HepG2 (cell line): ENCODE data around the gene SLIT3. TPM values are rescaled to one million over a fixed set of nuclear protein-coding genes. Genes with fewer than 3 reads are reported as not detected.

Experiments
- ATAC-seq: fragments of 200-7000 bp; cut with Tn5 transposase; 3 replicates; pipeline ENCODE4 v1.9.1; 2020; ENCODE audit warnings: mild to moderate bottlenecking, moderate library complexity
- BruUV-seq: library from RNA; stranded (reverse); fragments of 400-500 nt; replicated peaks from 2 replicates; lab custom pipeline; 2021; lab: Mats Ljungman, UMichigan
- CTCF ChIA-PET: fragments of 300-600 bp; formaldehyde crosslinking; extraction: SDS; loops from one replicate; lab custom pipeline; 2021; ENCODE audit warnings: low total read pairs, inconsistent platforms, low intra/inter-chr PET ratio; lab: Yijun Ruan, JAX
- POLR2A ChIA-PET: fragments of 350-600 bp; sonication (Branson Sonifier 250); formaldehyde crosslinking; loops from one replicate; lab custom pipeline; 2020; ENCODE audit warnings: antibody characterized with exemption, inconsistent platforms; lab: Yijun Ruan, JAX
- DNase-seq: peaks from one replicate; pipeline ENCODE4 v3.0.0-alpha.2; 2015; ENCODE audit warnings: low spot score
- FAIRE-seq: peaks from 3 replicates; lab custom pipeline; 2011; peaks lifted over from hg19 to GRCh38; lab: Jason Lieb, UNC
- H2AFZ ChIP-seq: one replicate; pipeline ENCODE4 v1.6.1; 2011; ENCODE audit warnings: low read length, inconsistent platforms
- H3K27ac ChIP-seq: fragments of 300-600 bp; 3 replicates; pipeline ENCODE4 v1.8.0; 2011; ENCODE audit warnings: mixed run types, mild to moderate bottlenecking, mixed read lengths, low read length, inconsistent platforms; ENCODE audit not compliant: insufficient read depth; ENCODE audit errors: extremely low read length
- H3K27me3 ChIP-seq, 2 experiments: fragments of 200-600 bp in 1 of 2; 2 replicates in 1 of 2; 3 replicates in 1 of 2; pipeline versions ENCODE4 v1.6.0 to v1.8.0; 2011; ENCODE audit warnings: low read length in 2 of 2, mild to moderate bottlenecking in 2 of 2, moderate library complexity in 2 of 2, inconsistent platforms in 1 of 2; ENCODE audit not compliant: insufficient read depth in 2 of 2, control insufficient read depth in 1 of 2
- H3K36me3 ChIP-seq, 2 experiments: fragments of 200-600 bp in 1 of 2; replicated peaks in 1 of 2; 2 replicates in 1 of 2; 3 replicates in 1 of 2; pipeline versions ENCODE4 v1.5.1 to v1.8.0; 2011; ENCODE audit warnings: low read length in 2 of 2, inconsistent platforms in 1 of 2; ENCODE audit not compliant: insufficient read depth in 2 of 2, control insufficient read depth in 1 of 2
- H3K4me1 ChIP-seq: 2 replicates; pipeline ENCODE4 v1.5.1; 2012; ENCODE audit warnings: low read length, inconsistent platforms; ENCODE audit not compliant: insufficient read depth
- H3K4me2 ChIP-seq: 2 replicates; pipeline ENCODE4 v1.6.0; 2011; ENCODE audit warnings: low read depth, low read length, inconsistent platforms
- H3K4me3 ChIP-seq, 3 experiments: fragments of 200-600 bp in 1 of 3; sonication (generic), shearing (Covaris generic) in 1 of 3; replicated peaks in 1 of 3; 2 replicates each; pipeline ENCODE4 v1.5.1; 2011 to 2016; ENCODE audit warnings: low read length in 3 of 3, inconsistent platforms in 2 of 3, low read depth in 2 of 3, mild to moderate bottlenecking in 2 of 3, control low read depth in 1 of 3, mixed read lengths in 1 of 3; ENCODE audit not compliant: insufficient read depth in 1 of 3
- H3K79me2 ChIP-seq: one replicate; pipeline ENCODE4 v1.6.1; 2011; ENCODE audit warnings: low read length, inconsistent platforms; ENCODE audit not compliant: insufficient read depth
- H3K9ac ChIP-seq: 2 replicates; pipeline ENCODE4 v1.6.0; 2011; ENCODE audit warnings: mild to moderate bottlenecking, low read depth, low read length, inconsistent platforms; ENCODE audit not compliant: insufficient read depth
- H3K9me3 ChIP-seq: 2 replicates; pipeline ENCODE4 v1.5.1; 2012; ENCODE audit warnings: mild to moderate bottlenecking, low read length
- H4K20me1 ChIP-seq: 2 replicates; pipeline ENCODE4 v1.6.0; 2011; ENCODE audit warnings: inconsistent platforms, mild to moderate bottlenecking, low read length, moderate library complexity; ENCODE audit not compliant: insufficient read depth
- ZNF382 ChIP-seq: sonication (generic); formaldehyde crosslinking; IDR thresholded peaks from 2 replicates; pipeline ENCODE4 v1.5.0; 2020; ENCODE audit warnings: missing genetic modification reagents, mild to moderate bottlenecking, borderline replicate concordance
- ZNF777 ChIP-seq: sonication (generic); formaldehyde crosslinking; IDR thresholded peaks from 2 replicates; pipeline ENCODE4 v1.4.0; 2020; ENCODE audit warnings: missing genetic modification reagents
- WGBS: methylation state at CpG from one replicate; pipeline ENCODE4 v1.1.6; 2017; ENCODE audit warnings: low lambda C conversion rate; 5-methylcytosine and 5-hydroxymethylcytosine counted together
- in situ Hi-C: cut with HindIII; loops from 2 replicates; pipeline ENCODE4 v1.10.0; 2017; ENCODE audit warnings: low pct_unique_long_range_greater_than_20kb; ENCODE audit not compliant: extremely low pct_ligation_motif_present
- intact Hi-C: fragments of 100-400 bp; cut with micrococcal nuclease; formaldehyde crosslinking; loops from one replicate; pipeline ENCODE4 v1.10.0; 2022; ENCODE audit not compliant: unreplicated experiment
- polyA plus RNA-seq, 8 experiments: library from polyadenylated mRNA; depleted of rRNA in 3 of 8; stranded (reverse) in 7 of 8; unstranded in 1 of 8; fragments of >200 nt; fragmentation: Illumina TruSeq in 4 of 8; extraction: Trizol in 4 of 8; gene quantifications; 2 replicates each; pipeline versions ENCODE4 v1.2.1 to v1.2.3, GENCODE V29; 2011 to 2016; ENCODE audit warnings: low read depth in 4 of 8, missing spikeins in 1 of 8, mixed read lengths in 1 of 8; ENCODE audit not compliant: insufficient read depth in 1 of 8
- total RNA-seq, 5 experiments: library from RNA; depleted of rRNA; stranded (reverse); fragments of >200 nt; fragmentation: Illumina TruSeq; extraction: Trizol; gene quantifications; 2 replicates each; pipeline ENCODE4 v1.2.3, GENCODE V29; 2016; ENCODE audit warnings: low read depth in 1 of 5
- TF ChIP-seq, protein P1 (sequence below): sonication (generic); formaldehyde crosslinking; IDR thresholded peaks from 2 replicates; pipeline ENCODE4 v1.8.0; 2022; ENCODE audit warnings: missing genetic modification reagents, mild to moderate bottlenecking, moderate library complexity, borderline replicate concordance
- TF ChIP-seq, protein P2 (sequence below): sonication (generic); formaldehyde crosslinking; conservative IDR thresholded peaks from 2 replicates; pipeline ENCODE4 v1.4.0; 2020; ENCODE audit warnings: missing genetic modification reagents

Gene SLIT3
- total and polyA plus RNA-seq, 2 of the 13 experiments (the other 11 are each of a cell fraction or from before 2014, with no cell fraction given), result not detected

DNA sequence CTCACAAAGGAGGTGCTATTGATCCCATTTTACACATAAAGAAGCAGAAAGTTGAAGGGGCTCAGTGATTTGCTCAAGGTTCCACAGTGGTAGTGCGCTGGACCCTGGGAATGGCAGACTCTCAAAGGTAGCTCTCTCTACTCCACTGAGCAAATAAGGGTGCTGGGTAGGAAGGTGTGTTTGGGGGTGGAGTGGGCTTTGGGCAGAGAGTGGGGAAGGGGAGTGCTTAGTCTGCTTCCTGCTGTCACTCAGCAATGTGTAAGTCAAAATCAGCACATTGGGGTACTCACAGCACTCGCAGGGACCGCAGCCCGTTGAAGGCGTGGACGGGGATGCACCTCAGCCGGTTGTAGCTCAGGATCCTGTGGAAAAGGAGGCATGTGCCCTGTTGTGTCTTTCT, 579.0 kb downstream of the SLIT3 start:
- H3K4me2 ChIP-seq, result no peak overlapping the region
- H3K27ac ChIP-seq, result no peak overlapping the region
- 17% methylated on average over 1 of the region's 7 CpGs for WGBS
- no peaks in the 10 kb centered on the region for H4K20me1 ChIP-seq
- BruUV-seq, result no TSS peak
- DNase-seq, result no peak
- H3K9ac ChIP-seq, result no peak overlapping the region
- no peak for FAIRE-seq
- ChIA-PET CTCF (no interaction called here), POLR2A (no interaction called here)
- H3K4me3 ChIP-seq, result no peak overlapping the region
- H3K9me3 ChIP-seq, result no peaks in the 10 kb centered on the region
- 0 out of 5 replicates have a peak, but pooled peaks cover 0 to 5% of the 10 kb centered on the region in 2 experiments for H3K27me3 ChIP-seq
- no peaks in the 10 kb centered on the region for H3K79me2 ChIP-seq
- intact Hi-C loops (no loop called here), in situ Hi-C loops (no loop called here)
- no peaks in the 10 kb centered on the region for H3K36me3 ChIP-seq
- H2AFZ ChIP-seq, result no peak overlapping the region
- H3K4me1 ChIP-seq, result no peaks in the 10 kb centered on the region
- no peak for ATAC-seq
- TF ChIP-seq ZNF777 (CRISPR knock-in tag) (no peak), ZNF382 (CRISPR knock-in tag) (no peak)
- TF ChIP-seq, protein P1, sequence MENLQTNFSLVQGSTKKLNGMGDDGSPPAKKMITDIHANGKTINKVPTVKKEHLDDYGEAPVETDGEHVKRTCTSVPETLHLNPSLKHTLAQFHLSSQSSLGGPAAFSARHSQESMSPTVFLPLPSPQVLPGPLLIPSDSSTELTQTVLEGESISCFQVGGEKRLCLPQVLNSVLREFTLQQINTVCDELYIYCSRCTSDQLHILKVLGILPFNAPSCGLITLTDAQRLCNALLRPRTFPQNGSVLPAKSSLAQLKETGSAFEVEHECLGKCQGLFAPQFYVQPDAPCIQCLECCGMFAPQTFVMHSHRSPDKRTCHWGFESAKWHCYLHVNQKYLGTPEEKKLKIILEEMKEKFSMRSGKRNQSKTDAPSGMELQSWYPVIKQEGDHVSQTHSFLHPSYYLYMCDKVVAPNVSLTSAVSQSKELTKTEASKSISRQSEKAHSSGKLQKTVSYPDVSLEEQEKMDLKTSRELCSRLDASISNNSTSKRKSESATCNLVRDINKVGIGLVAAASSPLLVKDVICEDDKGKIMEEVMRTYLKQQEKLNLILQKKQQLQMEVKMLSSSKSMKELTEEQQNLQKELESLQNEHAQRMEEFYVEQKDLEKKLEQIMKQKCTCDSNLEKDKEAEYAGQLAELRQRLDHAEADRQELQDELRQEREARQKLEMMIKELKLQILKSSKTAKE (CRISPR knock-in tag), result no peak
- TF ChIP-seq, protein P2, sequence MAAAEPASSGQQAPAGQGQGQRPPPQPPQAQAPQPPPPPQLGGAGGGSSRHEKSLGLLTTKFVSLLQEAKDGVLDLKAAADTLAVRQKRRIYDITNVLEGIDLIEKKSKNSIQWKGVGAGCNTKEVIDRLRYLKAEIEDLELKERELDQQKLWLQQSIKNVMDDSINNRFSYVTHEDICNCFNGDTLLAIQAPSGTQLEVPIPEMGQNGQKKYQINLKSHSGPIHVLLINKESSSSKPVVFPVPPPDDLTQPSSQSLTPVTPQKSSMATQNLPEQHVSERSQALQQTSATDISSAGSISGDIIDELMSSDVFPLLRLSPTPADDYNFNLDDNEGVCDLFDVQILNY (CRISPR knock-in tag), result no peak
